ENCODE measurements around the gene REM1.
A peak's percentile ranks its signal among the peaks of the same experiment; 100 is the strongest.
"Not testable (repeated sequence)": the region's sequence is repeated elsewhere in the genome, so short reads cannot be mapped to it uniquely, and the experiment has no call there.

REM1 gene

GRCh38 chr20:31485450-31486339 is 10.6 kb downstream of the REM1 start:
- DNase-seq, result no peak

- no peak for DNase-seq
Measured at GRCh38 chr20:31488115-31488514, 13.0 kb downstream of the REM1 start.

GRCh38 chr20:31489152-31489551 is 14.1 kb downstream of the REM1 start:
- no peak for DNase-seq

GRCh38 chr20:31490752-31491151 is 15.7 kb downstream of the REM1 start:
- DNase-seq, result no peak

GRCh38 chr20:31494131-31494530 is 19.0 kb downstream of the REM1 start:
- DNase-seq, result no peak

DNA sequence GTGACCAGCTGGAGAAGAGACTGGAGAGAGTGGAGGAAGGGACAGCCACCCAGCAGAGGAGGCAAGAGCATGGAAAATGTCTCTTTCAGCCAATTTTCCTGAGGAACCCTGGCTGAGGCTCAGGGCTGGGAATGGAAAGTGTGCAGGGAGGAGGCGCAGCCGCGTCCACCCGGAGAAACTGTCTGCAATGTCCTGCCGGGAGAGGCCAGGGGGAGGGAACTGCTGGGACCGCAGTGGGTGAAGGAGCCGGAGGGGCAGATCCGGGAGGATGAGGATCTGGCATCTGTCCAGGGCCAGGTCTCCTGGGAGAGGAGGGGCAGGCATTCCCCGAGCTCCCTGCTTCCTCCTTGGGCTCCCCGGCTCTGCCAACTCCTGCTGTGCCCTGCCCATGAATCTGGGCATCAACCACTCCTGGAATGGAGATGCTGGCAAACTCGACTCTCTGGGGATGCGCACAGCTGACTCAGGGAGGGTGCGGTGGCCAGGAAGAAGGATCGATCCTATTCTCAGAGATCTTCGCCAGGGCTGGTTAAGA is 21.7 kb downstream of the REM1 start:
- DNase-seq, result no peak

- no peak for DNase-seq
Measured at GRCh38 chr20:31497838-31498540, 22.9 kb downstream of the REM1 start.

GRCh38 chr20:31500527-31500926 is 25.4 kb downstream of the REM1 start:
- DNase-seq, result no peak

DNA sequence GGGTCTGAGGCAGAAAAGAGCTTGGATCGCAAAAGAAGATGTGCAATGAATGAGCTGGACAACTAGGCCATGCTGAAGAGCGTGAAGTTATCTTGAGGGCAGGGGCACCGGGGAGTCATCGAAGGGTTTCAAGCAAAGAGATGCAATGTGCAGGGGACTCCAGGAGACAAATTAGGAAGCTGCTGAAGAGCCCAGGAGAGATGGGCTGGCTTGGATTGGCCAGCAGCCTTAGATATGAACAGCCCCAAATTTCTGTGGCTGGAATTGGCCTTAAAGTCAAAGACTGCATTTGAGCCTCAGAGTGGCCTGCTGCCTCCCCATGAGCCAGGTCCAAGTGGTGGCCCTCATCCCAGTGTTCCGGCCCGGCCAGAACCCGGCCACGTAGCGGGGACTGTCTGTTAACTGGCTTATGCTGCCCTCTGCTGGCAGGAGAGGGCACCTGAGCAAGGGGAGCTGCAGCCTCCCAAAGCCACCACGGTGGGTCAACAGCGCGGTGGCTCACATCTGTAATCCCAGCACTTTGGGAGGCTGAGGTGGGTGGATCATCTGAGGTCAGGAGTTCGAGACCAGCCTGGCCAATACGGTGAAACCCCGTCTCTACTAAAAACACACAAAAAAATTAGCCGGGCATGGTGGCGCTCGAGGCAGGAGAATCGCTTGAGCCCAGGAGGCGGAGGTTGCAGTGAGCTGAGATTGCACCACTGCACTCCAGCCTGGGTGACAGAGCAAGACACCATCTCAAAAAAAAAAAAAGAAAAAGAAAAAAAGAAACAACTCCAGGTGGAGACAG is 28.0 kb downstream of the REM1 start:
- peak; percentile 39 to 69 for DNase-seq

GRCh38 chr20:31505903-31506302 is 30.8 kb downstream of the REM1 start:
- DNase-seq, result no peak

DNA sequence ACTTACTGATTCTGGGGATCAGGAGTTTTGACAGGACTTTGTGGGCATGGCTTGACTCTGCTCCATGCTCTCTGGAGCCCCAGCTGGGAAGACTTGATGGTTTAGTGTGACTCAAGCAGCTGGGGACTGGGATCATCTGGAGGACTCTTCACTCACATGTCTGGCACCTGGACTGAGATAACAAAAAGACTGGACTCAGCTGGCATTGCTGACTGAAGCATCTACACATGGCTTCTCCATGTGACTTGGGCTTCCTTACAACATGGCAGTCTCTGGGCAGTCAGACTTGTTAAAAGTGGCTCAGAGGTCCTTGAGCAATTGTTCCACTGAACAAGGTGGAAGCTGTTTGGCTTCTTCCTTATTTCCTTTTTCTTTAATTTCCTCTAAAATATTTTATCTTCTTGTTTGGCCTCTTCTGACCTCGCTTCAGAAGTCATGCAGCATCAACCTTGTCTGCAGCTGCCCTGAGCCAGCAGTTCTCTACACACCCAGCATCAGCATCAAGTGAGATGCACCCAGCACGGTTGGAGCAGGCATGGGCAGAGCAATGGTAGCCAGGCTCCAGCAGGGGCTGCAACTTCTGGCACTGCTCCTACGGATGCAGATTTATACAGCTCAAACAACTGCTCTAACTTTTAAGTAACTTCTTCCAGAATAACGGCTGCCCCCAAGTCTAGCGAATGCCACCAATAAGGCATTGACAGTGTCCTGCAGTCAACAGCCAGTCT is 33.6 kb downstream of the REM1 start:
- DNase-seq, result no peak

DNA sequence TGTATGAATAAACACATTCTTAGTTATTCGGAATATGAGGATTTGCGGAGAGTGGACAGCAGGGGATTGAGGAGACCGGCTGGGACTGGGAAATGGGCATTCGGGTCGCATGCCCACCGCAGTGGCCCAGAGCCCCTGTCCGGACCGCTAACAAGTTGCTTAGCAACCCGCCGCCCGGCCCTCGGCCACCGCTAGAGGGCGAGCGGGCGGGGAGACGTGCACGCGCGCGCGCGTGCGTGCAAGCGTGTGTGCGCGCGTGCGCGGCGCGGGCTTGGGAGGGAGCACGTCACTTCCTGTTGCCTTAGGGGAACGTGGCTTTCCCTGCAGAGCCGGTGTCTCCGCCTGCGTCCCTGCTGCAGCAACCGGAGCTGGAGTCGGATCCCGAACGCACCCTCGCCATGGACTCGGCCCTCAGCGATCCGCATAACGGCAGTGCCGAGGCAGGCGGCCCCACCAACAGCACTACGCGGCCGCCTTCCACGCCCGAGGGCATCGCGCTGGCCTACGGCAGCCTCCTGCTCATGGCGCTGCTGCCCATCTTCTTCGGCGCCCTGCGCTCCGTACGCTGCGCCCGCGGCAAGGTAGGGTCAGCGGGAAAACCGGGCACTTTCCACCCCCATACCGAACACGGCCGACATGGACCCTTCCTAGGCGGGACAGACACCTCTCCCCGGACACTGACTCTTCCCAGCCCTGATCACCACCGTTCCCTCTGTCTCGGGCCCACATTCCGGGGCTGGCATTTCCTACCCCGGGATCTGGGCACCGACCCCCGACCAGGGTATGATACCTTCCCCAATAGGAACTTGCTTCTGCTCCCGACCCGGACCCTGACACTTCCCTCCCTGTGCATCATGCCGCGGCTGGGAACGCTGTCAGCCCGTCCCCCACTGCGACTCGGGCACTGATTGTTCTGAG is 39.3 kb downstream of the REM1 start, which contains the start of gene HM13:
HM13 (plus strand) TSS at position 289 of the 918 bp plus-strand sequence; CDS start at position 399, 110 bp downstream.
- DNase-seq, result peak; percentile 77 to 83

DNA sequence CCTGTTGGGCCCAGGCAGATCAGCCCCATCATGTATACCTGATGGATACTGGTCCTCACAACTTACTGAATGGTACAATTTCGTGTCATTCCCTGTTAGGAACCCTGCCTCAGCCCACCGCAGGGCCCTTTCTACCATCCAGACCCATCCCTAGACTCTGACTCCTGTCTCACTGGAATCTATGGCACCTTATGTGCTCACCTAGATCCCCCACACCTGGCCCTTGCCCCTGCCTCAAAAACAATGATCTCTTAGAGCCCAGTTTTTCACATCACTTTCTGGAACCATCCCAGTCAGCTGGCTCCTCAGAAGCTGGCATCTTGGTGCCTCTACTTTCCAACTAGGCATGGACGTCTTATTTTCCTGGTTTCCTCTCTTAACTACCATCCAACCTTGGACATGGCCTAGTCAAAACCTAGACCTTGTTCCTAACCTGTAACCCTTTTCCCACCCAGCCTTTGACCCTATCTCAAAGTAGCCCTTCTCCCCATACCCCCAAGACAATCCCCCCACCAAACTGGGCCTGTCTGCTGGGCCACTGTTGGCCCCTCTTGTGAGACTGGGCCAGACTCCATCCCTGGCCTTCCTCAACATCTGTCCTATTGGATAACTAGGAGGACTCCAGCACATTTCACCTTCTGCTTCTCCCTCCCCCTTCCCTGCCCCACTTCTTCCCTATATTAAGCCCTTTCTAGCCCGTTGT is 40.1 kb downstream of the REM1 start:
- no peak for DNase-seq

DNA sequence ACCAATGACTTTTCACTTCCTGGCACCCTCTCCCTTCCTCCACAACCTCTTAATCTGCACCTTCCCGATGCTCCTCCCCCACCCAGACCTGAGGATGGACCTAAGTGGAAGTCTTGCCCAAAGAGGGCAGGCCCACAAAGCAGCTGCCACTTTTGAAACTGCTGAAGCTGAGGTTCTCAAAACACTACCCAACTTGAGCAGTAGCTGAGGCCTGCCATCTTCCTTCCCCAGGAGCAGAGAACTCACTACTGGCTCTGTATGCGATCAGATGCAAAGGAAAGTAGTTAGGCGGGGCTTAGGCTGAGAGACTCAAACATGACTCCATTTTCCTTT is 40.7 kb downstream of the REM1 start:
- DNase-seq, result no peak

DNA sequence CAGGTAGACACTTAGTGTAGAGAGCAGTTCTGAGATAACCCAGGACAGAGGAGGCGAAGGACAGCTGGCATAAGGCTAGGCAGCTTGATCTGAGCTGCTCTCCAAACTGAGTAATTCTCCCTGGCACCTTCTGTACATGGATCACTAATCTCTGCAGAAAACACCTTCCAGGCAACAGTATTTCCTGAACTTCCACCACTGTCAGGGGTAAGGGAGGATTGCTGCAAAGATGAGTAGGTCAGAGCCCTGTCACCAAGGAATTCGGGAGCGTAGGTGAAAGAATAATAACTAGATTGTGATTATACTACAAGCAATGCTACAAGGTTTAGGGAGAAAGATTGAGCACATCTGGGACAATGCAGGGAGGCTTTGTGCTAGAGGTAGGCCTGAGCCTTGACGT is 41.1 kb downstream of the REM1 start:
- DNase-seq, result no peak

DNA sequence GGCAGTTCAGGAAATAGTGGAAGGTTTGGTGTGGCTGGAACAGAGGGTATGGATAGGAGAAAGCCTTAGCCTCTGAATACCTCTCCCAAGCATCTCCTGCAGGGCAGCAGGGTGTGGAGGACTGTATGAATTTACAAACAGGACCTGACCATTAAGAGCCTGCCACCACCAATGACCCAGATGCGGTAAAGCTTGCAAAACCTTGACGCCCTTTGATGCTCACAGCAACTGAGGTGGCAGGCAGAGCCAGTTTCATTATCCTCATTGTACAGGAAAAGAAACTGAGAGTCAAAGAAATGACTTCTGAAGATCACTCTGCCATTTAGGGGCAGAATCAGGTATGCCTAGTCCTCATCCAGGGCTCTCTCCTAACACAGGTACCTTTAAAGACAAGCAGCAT is 41.6 kb downstream of the REM1 start:
- DNase-seq, result no peak

- no peak for DNase-seq
Measured at GRCh38 chr20:31517373-31517772, 42.3 kb downstream of the REM1 start.

GRCh38 chr20:31521267-31521666 is 46.2 kb downstream of the REM1 start:
- DNase-seq, result not testable (repeated sequence)

DNA sequence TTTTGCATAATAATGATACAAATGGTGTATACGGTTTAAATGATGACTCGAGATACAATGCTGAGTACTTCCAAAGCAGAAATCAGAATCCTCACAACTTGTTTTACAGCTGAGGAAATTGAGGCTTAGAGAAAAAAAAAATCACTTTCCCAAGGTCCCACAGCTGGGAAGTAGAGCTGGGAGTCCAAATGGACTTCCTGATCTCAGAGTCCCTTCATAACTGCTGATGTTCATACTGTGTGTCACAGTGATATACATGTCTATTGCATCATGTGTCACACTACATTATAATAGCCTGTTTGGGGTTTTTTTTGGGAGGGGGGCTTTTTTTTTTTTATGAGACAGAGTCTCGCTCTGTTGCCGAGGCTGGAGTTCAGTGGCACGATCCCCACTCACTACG is 47.6 kb downstream of the REM1 start:
- no peak for DNase-seq
